MM.1S (cell line): Measurements from ENCODE around the gene PTPN1.

Experiments used
- DNase-seq: peaks from one replicate; pipeline ENCODE4 v3.0.0-alpha.2; 2015
- H2AFZ ChIP-seq: fragments of 300-600 bp; sonication (generic); 2 replicates; pipeline ENCODE4 v1.6.0; 2016; ENCODE audit warnings: antibody characterized with exemption, low read length
- H3F3A ChIP-seq: fragments of 300-600 bp; sonication (generic); 2 replicates; pipeline ENCODE4 v1.6.1; 2016; ENCODE audit warnings: mild to moderate bottlenecking, antibody characterized with exemption, low read length, moderate library complexity, mixed read lengths; ENCODE audit not compliant: insufficient read depth
- H3K27ac ChIP-seq: fragments of 300-600 bp; sonication (generic); 2 replicates; pipeline ENCODE4 v1.5.1; 2016; ENCODE audit warnings: mild to moderate bottlenecking, low read length
- H3K27me3 ChIP-seq: fragments of 300-600 bp; sonication (generic); replicated peaks from 2 replicates; pipeline ENCODE4 v1.6.0; 2016; ENCODE audit warnings: low read length; ENCODE audit not compliant: insufficient read depth
- H3K36me3 ChIP-seq: fragments of 300-600 bp; sonication (generic); replicated peaks from 2 replicates; pipeline ENCODE4 v1.6.1; 2016; ENCODE audit warnings: mild to moderate bottlenecking, low read length, mixed read lengths; ENCODE audit not compliant: insufficient read depth
- H3K4me1 ChIP-seq: fragments of 300-600 bp; sonication (generic); 2 replicates; pipeline ENCODE4 v1.6.1; 2016; ENCODE audit warnings: low read length, mixed read lengths
- H3K4me2 ChIP-seq: fragments of 300-600 bp; sonication (generic); 2 replicates; pipeline ENCODE4 v1.6.0; 2016; ENCODE audit warnings: low read depth, low read length
- H3K4me3 ChIP-seq: fragments of 300-600 bp; sonication (generic); 2 replicates; pipeline ENCODE4 v1.5.1; 2016; ENCODE audit warnings: low read length, mixed read lengths
- H3K79me2 ChIP-seq: fragments of 300-600 bp; sonication (generic); 2 replicates; pipeline ENCODE4 v1.6.1; 2016; ENCODE audit warnings: mixed run types, low read length, mixed read lengths
- H3K9ac ChIP-seq: fragments of 300-600 bp; sonication (generic); 2 replicates; pipeline ENCODE4 v1.6.1; 2016; ENCODE audit warnings: low read length, mixed read lengths
- H3K9me2 ChIP-seq: fragments of 300-600 bp; sonication (generic); replicated peaks from 2 replicates; pipeline ENCODE4 v1.6.1; 2016; ENCODE audit warnings: mild to moderate bottlenecking, low read length, mixed read lengths; ENCODE audit not compliant: insufficient read depth
- H3K9me3 ChIP-seq: fragments of 300-600 bp; sonication (generic); replicated peaks from 2 replicates; pipeline ENCODE4 v1.6.1; 2016; ENCODE audit warnings: mild to moderate bottlenecking, low read length, mixed read lengths; ENCODE audit not compliant: insufficient read depth
- H4K20me1 ChIP-seq: fragments of 300-600 bp; sonication (generic); 2 replicates; pipeline ENCODE4 v1.6.1; 2016; ENCODE audit warnings: mild to moderate bottlenecking, low read length, moderate library complexity, mixed read lengths; ENCODE audit not compliant: insufficient read depth
- EZH2 ChIP-seq: fragments of 300-600 bp; sonication (generic); optimal IDR thresholded peaks from 2 replicates; pipeline ENCODE3; 2017; ENCODE audit warnings: low read depth, mild to moderate bottlenecking, antibody characterized with exemption, low read length, mixed read lengths
- EZH2phosphoT487 ChIP-seq: fragments of 300-600 bp; sonication (generic); IDR thresholded peaks from 2 replicates; pipeline ENCODE4 v1.6.1; 2018; ENCODE audit warnings: antibody characterized with exemption, low read length
- TF ChIP-seq, protein P1 (sequence below): fragments of 300-600 bp; sonication (generic); IDR thresholded peaks from 2 replicates; pipeline ENCODE4 v1.5.1; 2016; ENCODE audit warnings: antibody characterized with exemption, low read length, mixed read lengths

Gene PTPN1

DNA sequence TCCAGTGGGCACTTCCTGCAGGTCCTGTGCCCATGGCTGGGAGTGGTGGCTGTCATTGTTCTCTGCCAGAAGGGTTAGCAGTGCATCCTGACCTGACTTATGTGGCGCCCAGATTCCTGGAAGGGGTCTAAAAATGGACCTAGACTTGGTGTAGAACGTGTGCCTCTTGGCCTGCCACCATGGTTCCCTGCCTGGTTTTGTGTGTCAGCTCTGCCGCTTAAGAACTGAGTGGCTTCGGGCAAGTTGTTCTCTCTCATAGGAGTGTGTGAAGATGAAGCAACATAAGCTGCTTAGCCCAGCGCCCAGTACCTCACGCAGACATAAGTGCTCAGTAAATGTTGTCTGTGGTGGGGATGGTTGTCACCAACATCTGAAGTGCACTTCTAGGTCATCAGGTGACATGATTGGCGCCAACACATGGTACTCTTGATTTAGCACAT, 52.1 kb downstream of the PTPN1 start:
- no peak overlapping the region for H2AFZ ChIP-seq
- no peaks in the 10 kb centered on the region for H3K27me3 ChIP-seq
- no peaks in the 10 kb centered on the region; the same call in 1 of the 2 replicates for H4K20me1 ChIP-seq
- H3K9ac ChIP-seq = no peak overlapping the region
- no peak overlapping the region for H3K27ac ChIP-seq
- H3K4me1 ChIP-seq = no peaks in the 10 kb centered on the region
- H3K9me3 ChIP-seq = no peaks in the 10 kb centered on the region
- no peak overlapping the region for H3K4me3 ChIP-seq
- TF ChIP-seq EZH2 (no peak), EZH2phosphoT487 (no peak)
- TF ChIP-seq, protein P1, sequence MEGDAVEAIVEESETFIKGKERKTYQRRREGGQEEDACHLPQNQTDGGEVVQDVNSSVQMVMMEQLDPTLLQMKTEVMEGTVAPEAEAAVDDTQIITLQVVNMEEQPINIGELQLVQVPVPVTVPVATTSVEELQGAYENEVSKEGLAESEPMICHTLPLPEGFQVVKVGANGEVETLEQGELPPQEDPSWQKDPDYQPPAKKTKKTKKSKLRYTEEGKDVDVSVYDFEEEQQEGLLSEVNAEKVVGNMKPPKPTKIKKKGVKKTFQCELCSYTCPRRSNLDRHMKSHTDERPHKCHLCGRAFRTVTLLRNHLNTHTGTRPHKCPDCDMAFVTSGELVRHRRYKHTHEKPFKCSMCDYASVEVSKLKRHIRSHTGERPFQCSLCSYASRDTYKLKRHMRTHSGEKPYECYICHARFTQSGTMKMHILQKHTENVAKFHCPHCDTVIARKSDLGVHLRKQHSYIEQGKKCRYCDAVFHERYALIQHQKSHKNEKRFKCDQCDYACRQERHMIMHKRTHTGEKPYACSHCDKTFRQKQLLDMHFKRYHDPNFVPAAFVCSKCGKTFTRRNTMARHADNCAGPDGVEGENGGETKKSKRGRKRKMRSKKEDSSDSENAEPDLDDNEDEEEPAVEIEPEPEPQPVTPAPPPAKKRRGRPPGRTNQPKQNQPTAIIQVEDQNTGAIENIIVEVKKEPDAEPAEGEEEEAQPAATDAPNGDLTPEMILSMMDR = no peak
- H3K9me2 ChIP-seq = no peaks in the 10 kb centered on the region
- H3K79me2 ChIP-seq = peaks cover 21% of the 10 kb centered on the region
- no peaks in the 10 kb centered on the region for H3K36me3 ChIP-seq
- H3F3A ChIP-seq = no peaks in the 10 kb centered on the region
- DNase-seq = no peak
- no peak overlapping the region for H3K4me2 ChIP-seq

- Histone ChIP-seq H3K4me3 (no peak overlapping the region), H3K4me1 (no peaks in the 10 kb centered on the region), H3K9ac (no peak overlapping the region), H3K4me2 (no peak overlapping the region), H3K79me2 (peaks cover 11% of the 10 kb centered on the region), H3K9me2 (no peaks in the 10 kb centered on the region), H3K9me3 (no peaks in the 10 kb centered on the region), H3K27me3 (no peaks in the 10 kb centered on the region), H3K27ac (no peak overlapping the region), H3K36me3 (no peaks in the 10 kb centered on the region), H2AFZ (no peak overlapping the region), H4K20me1 (no peaks in the 10 kb centered on the region), H3F3A (no peaks in the 10 kb centered on the region)
- TF ChIP-seq EZH2phosphoT487 = no peak
- TF ChIP-seq, protein P1 = no peak
- no peak for TF ChIP-seq EZH2
- DNase-seq = no peak
Measured at GRCh38 chr20:50563133-50563944, 53.2 kb downstream of the PTPN1 start.

- H3K9me2 ChIP-seq = no peaks in the 10 kb centered on the region
- DNase-seq = no peak
- H3K36me3 ChIP-seq = no peaks in the 10 kb centered on the region
Measured at GRCh38 chr20:50565383-50565782, 55.2 kb downstream of the PTPN1 start.

More at GRCh38 chr20:50565383-50565782, 55.2 kb downstream of the PTPN1 start:
- Histone ChIP-seq H3K27ac (no peak overlapping the region), H3K9me3 (no peaks in the 10 kb centered on the region), H3K79me2 (0 out of 2 replicates have a peak, but pooled peaks cover under 1% of the 10 kb centered on the region), H2AFZ (no peak overlapping the region), H3K4me1 (no peaks in the 10 kb centered on the region), H3K9ac (no peak overlapping the region), H3F3A (no peaks in the 10 kb centered on the region), H3K27me3 (no peaks in the 10 kb centered on the region), H3K4me2 (no peak overlapping the region), H3K4me3 (no peak overlapping the region), H4K20me1 (no peaks in the 10 kb centered on the region)
- TF ChIP-seq, protein P1 = no peak
- TF ChIP-seq EZH2 = no peak
- no peak for TF ChIP-seq EZH2phosphoT487
